WTC11 (cell line): ENCODE measurements around the gene ALDOC. TPM values are rescaled to one million over a fixed set of nuclear protein-coding genes. Genes with fewer than 3 reads are reported as not detected.

Source experiments
- ATAC-seq: fragments of 200-7000 bp; cut with Tn5 transposase; 2 replicates; pipeline ENCODE4 v1.10.0; 2021; ENCODE audit warnings: mild to moderate bottlenecking, moderate library complexity
- CTCF ChIA-PET: fragments of 300-600 bp; sonication (Branson Sonifier 250); formaldehyde crosslinking; loops from one replicate; lab custom pipeline; 2021; ENCODE audit warnings: antibody characterized with exemption; lab: Charles Lee
- POLR2A ChIA-PET: fragments of 350-600 bp; sonication (Branson Sonifier 250); formaldehyde crosslinking; loops from one replicate; lab custom pipeline; 2021; ENCODE audit warnings: antibody characterized with exemption; lab: Charles Lee
- DNase-seq: peaks from one replicate; pipeline ENCODE4 v3.0.0; 2021; ENCODE audit warnings: low spot score
- H3K27ac Mint-ChIP-seq: 2 replicates; pipeline ENCODE4 v1.8.0; 2021; ENCODE audit warnings: mixed read lengths
- H3K27me3 Mint-ChIP-seq: 2 replicates; pipeline ENCODE4 v1.8.0; 2021; ENCODE audit warnings: low read depth, mild to moderate bottlenecking, moderate library complexity, mixed read lengths
- H3K36me3 Mint-ChIP-seq: 2 replicates; pipeline ENCODE4 v1.8.0; 2021; ENCODE audit warnings: mixed read lengths
- H3K4me1 Mint-ChIP-seq: 2 replicates; pipeline ENCODE4 v1.8.0; 2022; ENCODE audit warnings: mixed read lengths
- H3K4me3 Mint-ChIP-seq: 2 replicates; pipeline ENCODE4 v1.8.0; 2021; ENCODE audit warnings: mild to moderate bottlenecking, moderate library complexity, mixed read lengths
- H3K9me3 Mint-ChIP-seq: 2 replicates; pipeline ENCODE4 v1.8.0; 2021; ENCODE audit warnings: mixed read lengths
- CREB1 ChIP-seq: sonication (generic); formaldehyde crosslinking; IDR thresholded peaks from 2 replicates; pipeline ENCODE4 v1.8.0; 2023; ENCODE audit warnings: mild to moderate bottlenecking, missing genetic modification reagents
- CREM ChIP-seq: sonication (generic); formaldehyde crosslinking; IDR thresholded peaks from 2 replicates; pipeline ENCODE4 v1.8.1; 2022; ENCODE audit warnings: mild to moderate bottlenecking, missing genetic modification reagents, moderate library complexity
- E2F4 ChIP-seq: sonication (generic); formaldehyde crosslinking; IDR thresholded peaks from 2 replicates; pipeline ENCODE4 v1.8.1; 2022; ENCODE audit warnings: low read depth, mild to moderate bottlenecking, moderate library complexity, missing genetic modification reagents, borderline replicate concordance
- ERG ChIP-seq: fragments of 250-450 bp; sonication (Bioruptor Pico); IDR thresholded peaks from 2 replicates; pipeline ENCODE4 v1.8.0; 2021; ENCODE audit warnings: mild to moderate bottlenecking
- JUN ChIP-seq: sonication (generic); formaldehyde crosslinking; IDR thresholded peaks from 2 replicates; pipeline ENCODE4 v1.8.0; 2023; ENCODE audit warnings: mild to moderate bottlenecking, missing genetic modification reagents
- NFE2L1 ChIP-seq: sonication (generic); formaldehyde crosslinking; IDR thresholded peaks from 2 replicates; pipeline ENCODE4 v1.8.1; 2023; ENCODE audit warnings: missing genetic modification reagents
- RORB ChIP-seq: fragments of 250-450 bp; sonication (Bioruptor Pico); IDR thresholded peaks from 2 replicates; pipeline ENCODE4 v1.9.0; 2021; ENCODE audit warnings: mild to moderate bottlenecking
- SMAD3 ChIP-seq: sonication (generic); formaldehyde crosslinking; IDR thresholded peaks from 2 replicates; pipeline ENCODE4 v1.8.0; 2022; ENCODE audit warnings: missing genetic modification reagents, mild to moderate bottlenecking, borderline replicate concordance
- USF2 ChIP-seq: sonication (generic); formaldehyde crosslinking; IDR thresholded peaks from 2 replicates; pipeline ENCODE4 v1.8.1; 2023; ENCODE audit warnings: mild to moderate bottlenecking, missing genetic modification reagents, moderate library complexity
- ZBTB43 ChIP-seq: sonication (generic); formaldehyde crosslinking; IDR thresholded peaks from 2 replicates; pipeline ENCODE4 v1.8.1; 2023; ENCODE audit warnings: mild to moderate bottlenecking, missing genetic modification reagents
- ZNF317 ChIP-seq: sonication (generic); formaldehyde crosslinking; IDR thresholded peaks from 2 replicates; pipeline ENCODE4 v1.8.1; 2023; ENCODE audit warnings: low read depth, mild to moderate bottlenecking, moderate library complexity, missing genetic modification reagents, borderline replicate concordance
- ZNF396 ChIP-seq: fragments of 250-450 bp; sonication (Bioruptor Pico); IDR thresholded peaks from 2 replicates; pipeline ENCODE4 v1.8.0; 2021; ENCODE audit warnings: mild to moderate bottlenecking, moderate library complexity, borderline replicate concordance
- ZNF512 ChIP-seq: sonication (generic); formaldehyde crosslinking; IDR thresholded peaks from 2 replicates; pipeline ENCODE4 v1.8.1; 2022; ENCODE audit warnings: missing genetic modification reagents, borderline replicate concordance
- ZNF532 ChIP-seq: fragments of 250-450 bp; sonication (Bioruptor Pico); IDR thresholded peaks from 2 replicates; pipeline ENCODE4 v1.9.0; 2021; ENCODE audit warnings: mild to moderate bottlenecking, borderline replicate concordance
- total RNA-seq: library from RNA; stranded (reverse); gene quantifications from 3 replicates; pipeline ENCODE4 v1.2.3, GENCODE V29; 2021

Gene ALDOC
- total RNA-seq, 1 experiment from 2014 or later: 73.5 TPM

DNA sequence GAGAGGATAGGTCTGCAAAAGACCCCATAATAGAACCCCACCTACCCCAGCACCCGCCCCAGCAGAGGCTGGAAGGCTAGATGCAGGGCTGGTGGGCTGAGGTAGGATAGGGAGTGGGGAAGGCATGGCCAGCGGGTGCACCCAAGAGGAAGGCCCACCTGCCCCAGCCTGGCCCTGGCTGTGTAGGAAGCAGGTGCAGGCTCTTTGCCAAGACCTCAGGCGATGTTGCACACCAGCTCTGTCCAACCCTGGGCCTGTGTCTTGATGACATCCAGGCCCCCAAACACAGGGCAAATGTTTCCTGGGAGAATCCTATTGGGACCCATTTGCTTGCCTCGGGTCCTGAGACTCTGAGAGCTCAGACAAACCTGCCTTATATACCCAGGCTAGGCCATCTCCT lies 36.5 kb downstream of the ALDOC start:
- POLR2A ChIA-PET: no interaction called here
- CTCF ChIA-PET: interaction anchor here (0.6 to 3.7 kb wide), 7 partner anchors 12 to 173 kb away, joined by 3 to 42 read pairs (median 5); partner anchors contain the start of gene UNC119
- Mint-ChIP-seq H3K27ac (no peak overlapping the region), H3K27me3 (no peaks in the 10 kb centered on the region), H3K4me3 (no peak overlapping the region), H3K36me3 (no peaks in the 10 kb centered on the region), H3K4me1 (peaks cover 12% of the 10 kb centered on the region), H3K9me3 (no peaks in the 10 kb centered on the region)
- no peak for DNase-seq
- ATAC-seq: no peak
- no peak for TF ChIP-seq ZNF532 (CRISPR knock-in tag)

DNA sequence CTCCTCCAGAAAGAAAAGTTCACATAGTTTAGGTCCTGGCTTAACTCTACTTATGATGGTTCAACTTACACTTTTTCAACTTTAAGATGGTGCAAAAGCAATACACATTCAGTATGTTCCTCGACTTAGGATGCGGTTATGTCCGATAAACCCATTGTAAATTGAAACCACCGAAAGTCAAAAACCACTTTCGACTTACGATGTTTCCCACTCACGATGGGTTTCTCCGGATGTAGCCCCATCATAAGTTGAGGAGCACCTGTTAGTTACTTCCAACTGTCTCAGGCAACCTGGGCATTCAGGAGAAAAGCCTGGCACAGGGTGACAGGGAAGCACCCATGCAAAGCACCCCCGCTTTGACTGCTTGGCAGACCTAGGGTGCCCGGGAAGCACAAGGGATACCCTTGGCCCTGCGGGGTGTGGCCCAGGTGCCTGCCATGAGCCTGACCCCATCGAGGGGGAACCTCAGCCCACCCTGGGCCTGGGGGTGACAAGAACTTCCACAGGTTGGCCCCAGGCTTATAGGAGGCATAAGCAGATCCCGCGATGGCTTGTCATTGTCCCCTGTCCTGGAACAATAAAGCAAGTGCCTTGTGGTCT lies 38.3 kb downstream of the ALDOC start:
- H3K9me3 Mint-ChIP-seq: no peaks in the 10 kb centered on the region
- ChIA-PET POLR2A (interaction anchor here (0.7 kb wide), 1 partner anchor 188 kb away, joined by 3 read pairs; no protein-coding TSS in a partner anchor), CTCF (interaction anchor here (1.5 to 3.7 kb wide), 2 partner anchors 43 to 44 kb away, joined by 4 to 42 read pairs; no protein-coding TSS in a partner anchor)
- no peak for DNase-seq
- TF ChIP-seq JUN (CRISPR knock-in tag) (no peak), ZNF512 (CRISPR knock-in tag) (no peak), NFE2L1 (CRISPR knock-in tag) (no peak), SMAD3 (CRISPR knock-in tag) (no peak), E2F4 (CRISPR knock-in tag) (no peak), ZNF396 (CRISPR knock-in tag) (no peak), ZNF317 (CRISPR knock-in tag) (no peak), ZBTB43 (CRISPR knock-in tag) (no peak), USF2 (CRISPR knock-in tag) (no peak)
- H3K4me3 Mint-ChIP-seq: no peak overlapping the region
- no peaks in the 10 kb centered on the region for H3K4me1 Mint-ChIP-seq
- no peak overlapping the region for H3K27ac Mint-ChIP-seq
- no peaks in the 10 kb centered on the region for H3K27me3 Mint-ChIP-seq
- no peaks in the 10 kb centered on the region for H3K36me3 Mint-ChIP-seq
- no peak for ATAC-seq

DNA sequence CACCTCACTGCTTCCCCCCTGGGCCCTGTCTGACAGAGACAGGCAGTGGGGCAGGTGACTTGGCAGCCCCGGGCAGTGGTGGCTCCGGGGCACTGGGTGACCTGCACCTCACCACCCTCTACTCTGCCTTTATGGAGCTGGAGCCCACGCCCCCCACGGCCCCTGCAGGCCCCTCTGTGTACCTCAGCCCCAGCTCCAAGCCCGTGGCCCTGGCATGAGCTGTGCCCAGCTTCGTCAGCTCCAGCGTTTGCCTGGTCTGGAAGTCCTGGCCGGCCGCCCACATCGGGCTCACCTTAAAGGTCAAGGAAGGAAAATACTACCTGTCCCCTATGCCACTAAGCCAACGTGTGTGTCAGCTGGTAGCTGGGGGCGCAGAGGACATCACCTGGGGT lies 39.5 kb downstream of the ALDOC start:
- ChIA-PET CTCF (interaction anchor here (0.9 to 1.8 kb wide), 6 partner anchors 9 to 156 kb away, joined by 3 to 6 read pairs (median 4); no protein-coding TSS in a partner anchor), POLR2A (interaction anchor here (0.6 kb wide), 1 partner anchor 69 kb away, joined by 4 read pairs; no protein-coding TSS in a partner anchor)
- Mint-ChIP-seq H3K27ac (no peak overlapping the region), H3K27me3 (no peaks in the 10 kb centered on the region), H3K4me1 (no peaks in the 10 kb centered on the region), H3K9me3 (no peaks in the 10 kb centered on the region), H3K4me3 (no peak overlapping the region), H3K36me3 (no peaks in the 10 kb centered on the region)
- TF ChIP-seq RORB (CRISPR knock-in tag): no peak
- TF ChIP-seq CREM (CRISPR knock-in tag): no peak
- TF ChIP-seq ERG (CRISPR knock-in tag): no peak
- no peak for TF ChIP-seq CREB1 (CRISPR knock-in tag)
- DNase-seq (no peak), ATAC-seq (no peak)
